DMS79 (cell line): ENCODE results near the gene PHEX.

Source experiments
- DNase-seq: peaks from one replicate; lab custom pipeline; 2025; lab: John Stamatoyannopoulos, UW

The PHEX gene

DNA sequence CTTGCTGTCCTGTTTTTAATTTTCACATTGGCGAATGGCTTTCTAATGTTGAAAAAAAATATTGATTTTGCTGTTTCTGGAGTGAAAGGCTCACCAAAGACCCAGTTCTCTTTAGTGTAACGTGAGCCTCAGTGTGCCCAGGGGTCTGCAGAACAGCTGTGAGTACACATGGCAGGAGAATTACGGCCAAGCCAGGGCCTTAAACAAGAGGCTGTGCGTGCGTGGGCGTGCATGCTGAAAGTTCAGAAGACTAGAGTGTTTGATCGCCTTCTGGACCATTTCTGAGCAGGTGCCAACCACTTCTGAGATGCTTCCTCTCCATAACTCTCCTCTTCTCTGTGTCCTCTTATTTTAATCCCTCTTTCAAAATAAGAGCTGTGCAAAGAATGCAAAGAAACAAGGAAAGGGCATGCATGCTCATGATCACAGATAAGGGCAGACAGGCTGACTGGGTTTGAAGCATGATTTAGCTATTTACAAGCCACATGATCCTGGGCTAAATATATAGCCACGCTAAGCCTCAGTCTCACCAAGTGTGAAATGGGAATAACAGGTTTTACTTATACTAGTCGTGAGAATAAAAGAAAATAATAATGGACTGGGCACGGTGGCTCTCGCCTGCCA is 9.9 kb downstream of the PHEX start:
- no peak for DNase-seq

DNA sequence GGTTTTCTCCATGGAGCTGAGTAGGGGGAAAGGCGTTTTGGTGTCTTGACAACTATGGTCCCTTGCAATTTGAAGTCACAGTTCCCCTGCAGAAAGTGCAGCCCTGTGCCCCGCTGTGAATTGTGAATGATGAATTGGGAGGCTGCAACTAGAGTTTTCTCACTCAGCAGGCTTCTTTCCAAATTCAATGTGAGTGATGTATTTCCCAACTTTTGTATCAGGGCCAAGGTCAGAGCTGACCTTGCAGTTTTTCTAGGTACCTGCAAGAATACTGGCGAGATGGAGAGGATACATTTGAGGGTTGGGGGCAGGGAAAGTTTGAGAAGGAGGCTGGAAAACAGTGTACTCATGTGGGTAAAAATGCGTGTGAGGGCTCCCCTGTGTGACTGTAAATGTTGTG is 11.7 kb downstream of the PHEX start:
- no peak for DNase-seq

DNA sequence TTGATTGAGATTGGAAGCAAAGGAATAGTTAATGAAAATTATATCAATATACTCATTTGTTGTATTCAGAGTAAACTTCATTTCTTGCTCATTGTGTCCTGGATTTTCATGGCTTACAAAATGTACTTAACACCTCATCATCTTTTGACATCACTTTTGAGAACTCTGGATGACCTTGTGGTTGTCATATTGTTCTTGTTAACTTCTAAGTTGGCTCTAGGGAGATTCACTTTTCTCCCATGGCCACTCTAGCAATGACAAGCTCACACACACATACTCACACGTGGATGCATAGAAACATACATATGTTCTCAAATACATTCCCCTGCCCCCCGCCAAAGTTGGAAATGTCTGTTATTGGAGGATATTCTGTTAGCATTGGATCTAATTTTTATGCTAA is 15.3 kb downstream of the PHEX start:
- DNase-seq: no peak

DNA sequence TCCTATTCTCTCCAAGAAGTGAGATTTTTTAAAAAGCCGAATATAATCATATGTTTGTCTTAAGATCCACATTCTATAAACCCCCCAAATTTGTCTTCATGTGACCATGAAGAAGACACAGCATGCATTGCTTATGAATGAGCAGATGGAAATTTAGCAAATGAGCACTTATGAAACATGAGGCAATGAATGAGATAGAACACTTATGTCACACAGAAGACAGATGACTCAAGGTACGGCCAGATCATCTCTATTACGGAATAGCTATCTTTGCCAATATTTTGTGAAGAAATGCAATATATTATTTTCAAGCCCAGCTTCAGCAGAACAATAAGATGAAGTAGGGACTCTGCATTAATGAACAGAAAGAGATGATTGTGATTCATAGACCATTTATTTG is 21.4 kb downstream of the PHEX start:
- DNase-seq: no peak

DNA sequence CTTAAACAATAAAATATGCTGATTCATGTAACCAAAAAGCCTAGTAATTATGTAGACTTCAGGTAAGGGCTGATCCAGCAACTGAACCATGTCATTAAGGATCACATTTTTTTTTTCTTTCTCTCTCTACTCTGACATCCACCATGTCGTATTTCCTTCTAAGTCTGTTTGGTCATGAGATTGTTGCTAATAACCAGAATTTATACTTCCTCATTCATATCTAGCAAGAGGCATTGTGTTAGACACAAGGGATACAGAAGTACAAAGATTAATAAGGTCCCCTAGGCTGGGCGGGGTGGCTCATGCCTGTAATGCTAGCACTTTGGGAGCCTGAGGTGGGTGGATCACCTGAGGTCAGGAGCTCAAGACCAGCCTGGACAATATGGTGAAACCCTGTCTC is 24.1 kb downstream of the PHEX start:
- DNase-seq: no peak

DNA sequence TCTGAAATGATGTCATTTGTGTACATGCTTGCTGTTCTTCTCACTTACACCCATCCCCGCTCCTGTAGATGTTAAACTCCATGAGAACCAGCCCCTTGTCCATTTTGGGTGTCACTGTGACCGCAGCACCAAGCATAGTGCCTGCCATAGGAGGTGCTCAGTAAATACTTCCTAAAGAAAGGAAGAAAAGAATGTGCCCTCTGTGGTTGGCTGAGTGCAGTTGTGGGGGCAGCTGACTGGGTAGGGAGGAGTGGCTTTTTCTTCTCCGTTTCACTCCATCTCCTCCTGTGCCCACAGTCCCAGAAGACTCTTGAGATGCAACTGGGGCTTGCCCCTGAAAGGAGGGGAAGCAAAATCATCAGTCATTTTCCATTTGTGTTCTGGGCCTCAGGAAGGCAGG is 25.5 kb downstream of the PHEX start:
- peak; percentile 10 for DNase-seq

DNA sequence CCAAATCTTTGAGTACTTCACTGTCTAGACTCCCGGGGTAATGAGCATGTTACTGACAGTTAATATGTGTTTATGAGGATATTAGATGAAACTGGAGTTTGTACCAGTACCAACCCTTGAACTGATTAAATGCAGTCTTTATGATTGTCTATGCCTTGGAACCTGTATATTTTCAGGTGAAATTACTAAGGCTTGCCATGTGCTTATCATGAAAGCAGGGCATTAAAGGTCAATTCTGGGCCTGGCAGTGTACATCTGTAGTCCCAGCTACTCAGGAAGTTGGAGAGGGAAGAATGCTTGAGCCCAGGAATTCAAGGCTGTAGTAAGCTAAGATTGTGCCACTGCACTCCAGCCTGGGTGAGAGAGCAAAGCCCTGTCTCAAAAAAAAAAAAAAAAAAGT is 27.6 kb downstream of the PHEX start:
- DNase-seq: peak; percentile 45

DNA sequence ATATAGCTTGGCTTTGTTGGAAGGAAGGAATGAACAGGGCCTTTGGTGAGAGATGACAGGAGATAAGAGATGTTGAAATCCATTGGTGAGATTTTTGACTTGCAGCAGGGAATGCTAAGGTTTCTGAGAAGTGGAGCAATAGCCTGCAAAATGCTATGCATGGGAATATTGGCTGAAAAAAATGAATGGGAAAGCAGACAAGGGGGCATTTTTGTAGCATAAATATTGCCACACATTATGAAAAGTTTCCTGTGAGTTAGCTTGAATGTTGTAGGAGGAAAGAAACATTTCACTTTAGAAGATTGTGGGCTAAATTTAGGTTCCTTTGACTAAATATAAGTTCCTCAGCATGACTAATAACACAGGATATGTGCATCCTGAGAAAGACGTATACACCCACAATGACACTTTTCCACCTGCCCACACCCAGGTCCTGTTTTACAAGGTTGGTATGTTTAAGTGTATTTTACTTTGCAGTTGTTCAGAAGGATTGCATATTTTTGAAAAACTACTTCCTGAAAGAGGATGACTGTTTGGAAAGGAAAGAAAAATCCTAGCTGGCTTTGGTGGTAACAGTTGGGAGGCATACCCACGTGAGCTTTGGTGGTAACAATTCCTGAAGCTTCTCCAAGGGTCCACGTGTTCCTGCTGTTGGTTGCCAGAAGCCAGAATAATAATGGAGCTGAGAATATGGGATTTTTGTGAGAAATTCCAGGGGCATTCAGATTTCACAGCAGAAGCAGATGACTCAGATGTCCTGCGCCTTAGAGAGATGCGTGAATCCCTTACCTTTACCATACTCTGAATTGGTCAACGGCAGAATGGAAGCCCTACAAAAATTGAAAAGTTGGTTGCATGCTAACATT is 28.5 kb downstream of the PHEX start:
- no peak for DNase-seq

DNA sequence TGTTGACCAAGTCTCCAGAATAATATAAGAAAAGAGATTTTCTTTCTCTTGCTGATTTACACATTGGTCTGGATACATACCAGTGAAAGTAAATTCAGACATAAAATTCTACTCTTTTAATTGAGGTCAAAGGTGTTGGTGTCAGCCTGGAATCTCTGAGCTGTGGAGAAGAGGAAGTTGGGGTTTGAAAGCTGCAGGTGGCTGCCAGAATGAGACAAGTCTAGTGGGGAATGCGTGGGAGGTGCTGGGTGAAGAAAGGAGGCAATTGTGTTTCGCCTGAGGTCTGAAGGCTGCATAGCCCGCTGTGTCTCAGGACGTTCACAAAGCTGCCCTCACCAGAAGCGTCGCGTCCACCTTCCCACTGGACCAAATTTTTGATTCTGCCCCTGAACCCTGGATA is 31.2 kb downstream of the PHEX start:
- no peak for DNase-seq

DNA sequence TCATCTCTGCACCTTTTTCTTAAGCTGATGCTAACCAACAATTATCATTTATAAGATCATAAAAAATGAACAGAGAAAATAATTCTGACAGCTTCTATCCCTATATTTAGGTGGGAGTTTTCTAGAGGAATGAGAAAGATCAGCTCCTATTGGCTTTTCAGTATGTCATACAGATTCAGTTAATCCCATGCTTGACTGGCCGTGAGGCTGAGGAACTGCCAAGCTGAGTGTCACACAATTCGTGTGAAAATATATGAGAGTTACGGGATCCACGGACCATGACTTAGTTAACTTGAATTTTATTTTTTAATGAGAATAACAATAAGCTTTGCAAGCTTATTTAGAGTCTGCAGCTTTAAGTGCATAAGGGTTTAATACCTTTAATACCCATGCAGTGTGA is 37.5 kb downstream of the PHEX start:
- DNase-seq: no peak

DNA sequence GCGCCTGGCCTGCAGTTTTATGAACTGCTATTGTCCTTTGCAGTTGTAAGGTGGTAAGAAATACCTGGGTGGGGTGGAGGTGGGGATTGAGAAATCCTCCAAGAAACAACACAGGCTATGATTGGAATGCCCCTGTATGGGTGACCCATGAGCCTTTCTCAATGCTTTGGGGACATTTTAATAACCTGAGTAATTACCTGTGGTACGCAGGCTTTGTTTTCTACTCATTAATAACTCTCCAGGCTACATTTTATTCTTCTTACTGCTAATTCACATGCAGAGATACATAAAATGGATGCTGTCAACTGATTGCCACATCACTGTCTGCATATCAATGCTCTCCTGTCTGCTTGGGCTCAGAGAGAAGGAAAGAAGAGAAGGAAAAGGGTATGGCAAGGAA is 41.8 kb downstream of the PHEX start:
- DNase-seq: no peak

DNA sequence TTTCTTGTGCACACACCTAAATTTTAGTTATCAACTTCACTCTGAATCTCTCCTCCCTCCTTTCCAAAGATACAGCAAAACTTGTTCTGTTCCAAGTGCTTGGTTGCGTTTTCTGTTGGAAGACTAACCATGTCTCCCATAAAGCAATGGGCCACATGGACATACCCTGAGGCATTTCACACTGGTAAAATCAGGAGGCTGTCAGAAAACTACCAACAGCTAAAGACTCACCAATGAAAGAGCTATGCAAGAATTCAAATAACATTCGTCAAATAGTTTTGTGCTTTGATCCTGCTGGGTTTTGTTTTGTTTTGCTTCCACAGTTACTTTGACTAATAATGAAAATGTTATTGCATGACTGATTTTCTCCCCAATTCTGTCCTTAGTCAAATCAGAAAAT is 46.0 kb downstream of the PHEX start:
- no peak for DNase-seq

DNA sequence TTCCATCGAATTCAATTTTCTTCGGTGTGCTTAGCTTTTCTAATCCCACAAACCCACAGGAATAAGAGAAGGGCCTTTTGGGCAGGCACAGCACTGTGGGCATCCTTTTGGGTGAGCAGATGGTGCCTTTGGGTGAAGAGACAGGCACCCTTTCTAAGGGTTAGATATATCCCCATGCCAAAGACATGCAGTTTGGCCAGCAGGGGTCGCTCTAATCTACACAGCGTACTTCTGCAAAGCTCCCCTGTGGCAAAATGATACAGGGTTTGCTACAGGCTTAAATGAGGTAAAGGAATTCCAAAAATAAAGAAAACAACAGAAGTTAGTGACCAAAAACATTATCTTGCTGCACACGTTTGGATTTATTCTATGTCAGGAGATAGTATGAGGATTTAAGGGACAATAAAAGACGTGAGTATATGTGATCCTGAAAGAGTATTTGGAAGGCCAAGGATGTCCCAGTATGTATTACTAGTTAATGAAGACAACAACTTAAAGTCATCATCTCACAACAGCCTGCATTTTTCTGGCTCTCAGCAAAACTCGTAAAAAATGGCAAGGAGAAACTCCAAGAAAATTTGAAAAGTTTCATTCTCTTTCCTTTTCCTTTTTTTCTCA is 49.5 kb downstream of the PHEX start:
- DNase-seq: no peak

DNA sequence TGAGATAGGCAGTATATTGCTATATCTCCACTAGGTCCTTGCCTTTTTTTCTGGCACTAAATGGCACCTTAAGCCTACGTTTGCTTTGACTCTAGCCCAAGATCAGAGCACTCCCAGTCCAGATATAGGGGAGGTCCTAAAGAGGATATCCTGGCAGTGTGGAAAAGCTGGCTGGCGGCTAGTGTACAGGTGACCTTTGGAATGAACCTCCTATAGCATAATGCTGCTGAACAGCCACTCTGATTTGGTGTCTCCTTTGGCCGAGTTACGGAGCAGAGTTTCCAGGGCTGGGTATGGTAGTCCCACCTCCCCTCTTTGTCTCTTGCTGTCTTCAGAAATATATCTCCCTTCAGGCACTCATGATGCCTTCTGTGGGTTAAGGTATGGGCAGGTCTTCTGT is 53.9 kb downstream of the PHEX start:
- DNase-seq: no peak

DNA sequence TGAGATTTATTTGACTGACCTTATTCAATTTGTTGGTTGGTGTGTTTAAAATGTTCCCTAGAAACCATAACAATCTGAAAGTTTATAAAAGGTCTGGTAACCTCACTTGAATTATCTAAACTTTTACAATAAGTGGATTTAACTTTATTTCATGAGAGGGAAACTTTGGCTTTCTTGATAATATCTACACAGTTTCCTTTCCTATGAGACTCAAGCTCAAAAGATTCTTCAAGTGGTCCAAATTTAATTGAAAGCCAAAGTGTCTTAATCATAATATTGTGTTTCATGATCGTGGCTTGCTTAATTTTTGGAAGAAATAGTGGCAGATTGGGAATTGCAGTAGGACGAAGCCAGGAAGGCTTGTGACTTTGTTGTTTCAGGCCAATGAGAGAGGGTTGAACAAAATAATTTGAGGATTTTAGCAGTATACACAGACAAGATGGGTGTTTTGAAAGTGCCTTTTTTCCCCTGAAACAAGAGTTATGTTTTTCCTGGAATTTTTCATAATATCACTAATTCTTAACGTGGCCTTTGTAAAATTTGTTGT is 55.0 kb downstream of the PHEX start:
- DNase-seq: no peak

DNA sequence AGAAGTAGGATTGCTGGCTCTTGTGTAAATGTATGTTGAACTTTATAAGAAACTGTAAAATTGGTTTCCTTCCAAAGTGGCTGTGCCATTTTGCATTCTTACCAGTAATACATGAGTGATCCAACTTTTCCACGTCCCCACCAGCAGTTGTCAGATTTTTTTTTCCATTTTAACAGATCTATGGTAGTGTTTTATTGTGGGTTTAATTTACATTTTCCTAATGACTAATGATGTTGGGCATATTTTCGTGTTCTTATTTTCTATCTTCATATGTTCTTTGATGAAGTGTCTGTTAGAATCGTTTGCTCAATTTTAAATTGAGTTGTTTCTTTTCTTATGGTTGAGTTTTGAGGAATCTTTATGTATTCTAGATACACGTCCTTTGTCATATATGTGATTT is 56.2 kb downstream of the PHEX start:
- DNase-seq: no peak

DNA sequence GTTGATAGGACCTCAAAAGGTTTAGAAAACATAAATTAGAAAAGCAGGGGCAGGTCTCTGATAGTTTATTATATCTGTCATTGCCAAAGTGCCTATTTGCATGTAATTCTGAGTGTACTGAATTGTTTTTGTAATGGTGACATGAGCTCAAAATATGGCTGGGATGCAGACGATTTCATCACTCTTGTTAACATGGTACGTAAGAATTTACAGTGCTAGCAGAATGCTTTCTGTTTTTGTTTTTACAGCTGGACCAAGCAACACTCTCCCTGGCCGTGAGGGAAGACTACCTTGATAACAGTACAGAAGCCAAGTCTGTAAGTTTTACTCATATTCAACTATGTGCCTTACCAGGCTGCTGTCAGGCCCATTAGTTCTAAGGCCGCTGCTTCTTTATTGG is 58.1 kb downstream of the PHEX start:
- no peak for DNase-seq

DNA sequence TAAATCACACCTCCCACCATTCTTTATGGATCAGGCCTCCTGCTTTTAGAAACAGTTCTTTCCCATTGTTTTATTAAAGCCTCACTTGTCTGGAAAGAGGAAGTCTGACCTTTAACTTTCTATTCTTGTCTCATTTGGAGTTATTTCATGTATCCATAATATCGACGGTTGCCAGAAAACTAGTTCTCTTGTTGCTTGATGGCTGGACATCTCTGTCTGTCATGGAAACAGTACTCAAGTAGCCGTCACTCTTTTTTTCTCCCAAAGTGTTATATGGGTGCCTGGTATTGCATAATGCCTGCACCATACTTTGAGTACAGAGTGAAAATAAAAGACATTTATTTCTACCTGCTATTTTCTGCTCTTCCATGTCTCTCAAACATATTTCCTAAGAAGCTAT is 61.4 kb downstream of the PHEX start:
- no peak for DNase-seq

DNA sequence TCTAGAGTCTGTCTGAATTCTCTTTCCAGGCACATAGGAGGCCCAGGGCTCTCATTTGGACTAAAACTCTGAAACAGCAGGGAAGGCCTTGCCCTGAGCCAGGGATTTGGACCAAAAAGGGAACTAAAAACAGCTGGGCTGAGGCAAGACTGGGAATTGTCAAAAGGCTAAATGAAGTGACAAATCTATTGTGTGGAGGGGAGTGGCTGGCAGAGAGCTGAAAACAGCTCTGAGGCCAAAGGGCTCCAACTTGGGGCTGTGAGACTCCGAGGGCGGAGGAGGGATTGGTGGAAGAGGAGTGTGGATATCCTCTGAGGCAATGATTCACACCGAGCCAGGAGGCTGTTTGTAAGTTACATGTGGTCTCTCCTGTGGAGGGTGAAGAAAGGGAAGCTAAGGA is 63.2 kb downstream of the PHEX start:
- DNase-seq: no peak

DNA sequence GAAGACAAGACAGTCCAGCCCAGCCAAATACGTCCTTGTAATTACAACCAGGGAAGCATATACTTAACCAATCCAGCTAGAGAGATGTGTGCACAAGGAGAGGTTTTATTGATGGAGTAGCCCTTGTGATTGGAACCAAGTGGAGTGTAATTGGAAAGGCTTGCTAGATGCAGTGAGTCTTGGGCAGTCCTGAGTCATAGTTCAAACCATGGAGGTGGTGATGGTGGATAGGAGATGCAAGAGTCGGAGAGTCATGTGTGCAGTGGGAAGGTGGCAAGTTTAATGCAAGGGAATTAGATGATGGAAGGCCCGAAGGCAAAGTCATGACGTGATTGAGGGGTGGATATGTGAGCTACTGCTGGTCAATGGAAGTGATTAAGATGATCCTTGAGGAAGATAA is 63.7 kb downstream of the PHEX start:
- no peak for DNase-seq

DNA sequence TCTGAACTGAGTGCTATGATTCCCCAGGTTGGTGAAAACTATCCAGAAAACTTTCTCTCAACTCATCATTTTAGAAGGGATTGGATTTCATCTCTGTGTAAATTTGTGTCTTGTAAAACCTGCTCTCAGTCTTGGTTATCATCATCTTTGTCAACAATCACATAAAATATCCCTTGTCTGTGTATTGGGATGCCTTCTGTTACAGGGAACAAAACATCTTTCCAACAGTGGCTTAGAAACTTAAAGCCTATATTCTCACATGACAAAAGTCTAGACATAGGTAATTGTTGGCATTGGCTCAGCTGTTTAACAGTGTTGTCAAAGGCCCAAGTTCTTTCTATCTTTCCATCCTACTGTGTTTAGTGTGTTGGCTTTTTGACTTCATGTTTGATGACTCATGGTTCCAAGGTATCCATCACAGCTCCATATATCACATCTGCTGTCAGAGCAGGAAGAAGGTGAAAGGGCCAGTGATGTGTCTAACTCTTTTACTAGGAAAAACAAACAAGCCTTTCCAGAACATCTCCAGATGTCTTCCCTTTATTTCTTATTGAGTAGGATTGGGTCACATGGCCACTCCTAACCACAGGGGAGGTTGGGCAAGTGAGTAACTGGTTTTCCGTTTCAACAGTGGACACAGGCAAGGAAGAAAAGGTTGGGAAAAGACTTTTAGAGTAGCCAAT is 65.0 kb downstream of the PHEX start:
- no peak for DNase-seq

DNA sequence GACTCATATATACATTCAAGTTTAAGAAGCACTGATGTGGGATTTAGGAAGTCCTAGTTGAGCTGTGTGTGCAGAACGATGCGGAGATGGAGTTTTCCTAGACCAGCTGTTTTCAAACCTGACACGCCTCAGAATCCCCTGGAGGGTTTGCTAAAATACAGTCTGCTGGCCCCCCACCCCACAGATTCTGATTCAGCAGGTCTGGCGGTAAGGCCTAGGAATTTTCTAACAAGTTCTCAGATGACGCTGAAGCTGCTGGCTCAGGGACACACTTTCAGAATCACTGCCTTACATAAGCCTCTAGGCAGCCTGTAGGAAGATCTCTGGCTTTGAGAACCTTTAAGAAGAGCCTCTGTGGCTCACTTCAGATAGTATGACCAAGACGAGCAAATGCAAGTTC is 73.1 kb downstream of the PHEX start:
- no peak for DNase-seq

DNA sequence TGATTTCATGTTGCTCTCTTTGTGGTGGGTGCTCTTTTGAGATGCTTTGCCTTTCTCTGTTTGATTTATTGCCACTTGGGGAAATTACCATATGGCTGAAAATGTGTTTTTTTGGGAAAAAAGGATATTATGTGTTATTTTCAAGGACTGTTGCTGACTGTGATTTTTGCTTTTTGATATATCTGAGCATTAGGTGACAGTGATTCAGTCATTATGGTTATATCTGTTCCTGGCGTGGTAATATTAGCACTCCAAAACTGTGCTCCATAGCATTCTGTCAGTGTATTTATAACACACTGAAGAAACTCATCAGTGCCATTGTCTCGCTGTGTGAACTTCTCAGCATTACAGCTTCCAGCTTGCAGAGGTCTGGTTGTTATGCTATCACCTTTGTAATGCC is 73.8 kb downstream of the PHEX start:
- no peak for DNase-seq
